IPS-18c (cell line): ENCODE measurements around the gene BAIAP2.

Experiments used
- H3K4me3 ChIP-seq: 2 replicates; pipeline ENCODE4 v1.7.0; 2013; ENCODE audit warnings: low read depth, mild to moderate bottlenecking, low read length, moderate library complexity; ENCODE audit not compliant: insufficient read depth
- H3K9me3 ChIP-seq: one replicate; pipeline ENCODE4 v1.6.1; 2013; ENCODE audit warnings: mild to moderate bottlenecking, low read length, moderate library complexity; ENCODE audit not compliant: control insufficient read depth, insufficient read depth

The BAIAP2 gene

GRCh38 chr17:81034779-81035520, at the start of gene BAIAP2:
Gene BAIAP2 (plus strand): TSS chr17:81035151. CDS start chr17:81035255, 104 bp downstream.
- H3K9me3 ChIP-seq: peaks cover 2% of the 10 kb centered on the region
- H3K4me3 ChIP-seq: peak within 1 kb of the TSS; percentile 73

GRCh38 chr17:80986046-80986445, 48.9 kb upstream of the BAIAP2 start:
- H3K4me3 ChIP-seq: no peak overlapping the region
- no peaks in the 10 kb centered on the region for H3K9me3 ChIP-seq

GRCh38 chr17:80986816-80987475, 48.0 kb upstream of the BAIAP2 start:
- H3K9me3 ChIP-seq: no peaks in the 10 kb centered on the region
- H3K4me3 ChIP-seq: no peak overlapping the region

GRCh38 chr17:80987941-80988461, 47.0 kb upstream of the BAIAP2 start:
- Histone ChIP-seq H3K9me3 (no peaks in the 10 kb centered on the region), H3K4me3 (no peak overlapping the region)

GRCh38 chr17:80989586-80989913, 45.4 kb upstream of the BAIAP2 start:
- Histone ChIP-seq H3K4me3 (no peak overlapping the region), H3K9me3 (no peaks in the 10 kb centered on the region)

- Histone ChIP-seq H3K4me3 (peak overlapping the region; percentile 72; the same call in 1 of the 2 replicates), H3K9me3 (no peaks in the 10 kb centered on the region)
These were observed 43.9 kb upstream of the BAIAP2 start for GRCh38 chr17:80990921-80991644.

- Histone ChIP-seq H3K9me3 (no peaks in the 10 kb centered on the region), H3K4me3 (peak within 1 kb of the TSS; percentile 72)
These were observed 43.3 kb upstream of the BAIAP2 start, which contains the start of gene CHMP6 for GRCh38 chr17:80991645-80992076. Gene CHMP6 (plus strand): TSS chr17:80991841. CDS start chr17:80991919, 78 bp downstream.

- peak overlapping the region; percentile 72 for H3K4me3 ChIP-seq
- H3K9me3 ChIP-seq: no peaks in the 10 kb centered on the region
These were observed 42.6 kb upstream of the BAIAP2 start for GRCh38 chr17:80992077-80992947.

GRCh38 chr17:80992948-80993624, 41.9 kb upstream of the BAIAP2 start:
- H3K9me3 ChIP-seq: no peaks in the 10 kb centered on the region
- H3K4me3 ChIP-seq: no peak overlapping the region

- H3K4me3 ChIP-seq: no peak overlapping the region
- no peaks in the 10 kb centered on the region for H3K9me3 ChIP-seq
These were observed 39.8 kb upstream of the BAIAP2 start for GRCh38 chr17:80995131-80995530.

GRCh38 chr17:80996422-80997305, 38.3 kb upstream of the BAIAP2 start:
- Histone ChIP-seq H3K4me3 (no peak overlapping the region), H3K9me3 (no peaks in the 10 kb centered on the region)

- Histone ChIP-seq H3K4me3 (no peak overlapping the region), H3K9me3 (no peaks in the 10 kb centered on the region)
These were observed 37.4 kb upstream of the BAIAP2 start for GRCh38 chr17:80997424-80998117.

- Histone ChIP-seq H3K4me3 (no peak overlapping the region), H3K9me3 (no peaks in the 10 kb centered on the region)
These were observed 36.7 kb upstream of the BAIAP2 start for GRCh38 chr17:80998118-80998747.

- Histone ChIP-seq H3K9me3 (no peaks in the 10 kb centered on the region), H3K4me3 (no peak overlapping the region)
These were observed 36.0 kb upstream of the BAIAP2 start for GRCh38 chr17:80998748-80999535.
